Osteoblast (primary cell): ENCODE data around the gene ANK3. TPM values are rescaled to one million over a fixed set of nuclear protein-coding genes. Genes with fewer than 3 reads are reported as not detected.
A peak's percentile ranks its signal among the peaks of the same experiment; 100 is the strongest.

ENCODE experiments used
- DNase-seq: peaks from one replicate; pipeline ENCODE4 v3.0.0; 2011; ENCODE audit warnings: low spot score, mixed read lengths; ENCODE audit not compliant: insufficient read length; ENCODE audit errors: missing footprints
- H2AFZ ChIP-seq: 2 replicates; pipeline ENCODE4 v1.6.0; 2011; ENCODE audit warnings: mild to moderate bottlenecking, low read length
- H3K27ac ChIP-seq: 2 replicates; pipeline ENCODE4 v1.5.1; 2011; ENCODE audit warnings: mild to moderate bottlenecking, low read depth, low read length, moderate library complexity
- H3K27me3 ChIP-seq: 2 replicates; pipeline ENCODE4 v1.6.0; 2012; ENCODE audit warnings: mild to moderate bottlenecking, control low read depth, inconsistent platforms, low read length, moderate library complexity; ENCODE audit not compliant: insufficient read depth
- H3K36me3 ChIP-seq: 2 replicates; pipeline ENCODE4 v1.5.1; 2011; ENCODE audit warnings: mild to moderate bottlenecking, low read length, control low read depth, moderate library complexity; ENCODE audit not compliant: insufficient read depth
- H3K4me1 ChIP-seq: 2 replicates; pipeline ENCODE4 v1.5.1; 2011; ENCODE audit warnings: mild to moderate bottlenecking, low read length, control low read depth, moderate library complexity; ENCODE audit not compliant: insufficient read depth
- H3K4me2 ChIP-seq: 2 replicates; pipeline ENCODE4 v1.6.0; 2011; ENCODE audit warnings: mild to moderate bottlenecking, low read length; ENCODE audit not compliant: insufficient read depth
- H3K4me3 ChIP-seq: fragments of 200-600 bp; sonication (generic); 3 replicates; pipeline ENCODE4 v1.5.1; 2012; ENCODE audit warnings: mild to moderate bottlenecking, low read length, inconsistent platforms; ENCODE audit not compliant: insufficient read depth
- H3K79me2 ChIP-seq: 2 replicates; pipeline ENCODE4 v1.6.0; 2012; ENCODE audit warnings: mild to moderate bottlenecking, low read length, control low read depth, inconsistent platforms; ENCODE audit not compliant: insufficient read depth
- H3K9me3 ChIP-seq: 2 replicates; pipeline ENCODE4 v1.5.1; 2011; ENCODE audit warnings: low read depth, low read length, control low read depth
- H4K20me1 ChIP-seq: 2 replicates; pipeline ENCODE4 v1.6.0; 2012; ENCODE audit warnings: mild to moderate bottlenecking, low read length, control low read depth; ENCODE audit not compliant: insufficient read depth
- CTCF ChIP-seq: IDR thresholded peaks from 2 replicates; pipeline ENCODE4 v1.5.1; 2011; ENCODE audit warnings: mild to moderate bottlenecking, low read depth, low read length, moderate library complexity; ENCODE audit errors: extremely low read depth
- total RNA-seq: library from RNA; depleted of rRNA; stranded (reverse); fragments of >200 nt; gene quantifications from 2 replicates; pipeline ENCODE4 v1.2.3, GENCODE V29; 2012

ANK3 gene
- total RNA-seq, 1 donor, result 44.5 TPM

- Histone ChIP-seq H3K9me3 (no peaks in the 10 kb centered on the region), H3K4me1 (peaks cover 23% of the 10 kb centered on the region), H3K4me2 (peak overlapping the region; percentile 65), H2AFZ (peak overlapping the region; percentile 70), H3K4me3 (no peak overlapping the region), H3K27me3 (no peaks in the 10 kb centered on the region), H3K36me3 (no peaks in the 10 kb centered on the region), H3K79me2 (no peaks in the 10 kb centered on the region), H3K27ac (no peak overlapping the region), H4K20me1 (no peaks in the 10 kb centered on the region)
- peak; percentile 6 for DNase-seq
- no peak for TF ChIP-seq CTCF
Measured at GRCh38 chr10:60238759-60239100, 150.9 kb downstream of the ANK3 start.

GRCh38 chr10:60237977-60238758 is 151.5 kb downstream of the ANK3 start:
- Histone ChIP-seq H3K9me3 (no peaks in the 10 kb centered on the region), H3K4me3 (peak overlapping the region; percentile 65), H3K27ac (peak overlapping the region; percentile 69), H2AFZ (peak overlapping the region; percentile 70), H3K36me3 (no peaks in the 10 kb centered on the region), H3K4me2 (peak overlapping the region; percentile 65), H3K79me2 (no peaks in the 10 kb centered on the region), H3K4me1 (peaks cover 23% of the 10 kb centered on the region), H3K27me3 (no peaks in the 10 kb centered on the region), H4K20me1 (no peaks in the 10 kb centered on the region)
- TF ChIP-seq CTCF, result peak; percentile 49
- peak; percentile 91 for DNase-seq

- no peak for TF ChIP-seq CTCF
- H3K4me2 ChIP-seq, result peak overlapping the region; percentile 6
- peaks cover 23% of the 10 kb centered on the region for H3K4me1 ChIP-seq
- DNase-seq, result peak; percentile 32
- peak overlapping the region; percentile 69 for H3K27ac ChIP-seq
- no peaks in the 10 kb centered on the region for H3K9me3 ChIP-seq
- H2AFZ ChIP-seq, result peak overlapping the region; percentile 32
- H3K4me3 ChIP-seq, result no peak overlapping the region
- H3K79me2 ChIP-seq, result no peaks in the 10 kb centered on the region
- no peaks in the 10 kb centered on the region for H3K36me3 ChIP-seq
- no peaks in the 10 kb centered on the region for H4K20me1 ChIP-seq
- no peaks in the 10 kb centered on the region for H3K27me3 ChIP-seq
Measured at GRCh38 chr10:60236869-60237524, 152.7 kb downstream of the ANK3 start.

GRCh38 chr10:60235001-60235400 is 154.7 kb downstream of the ANK3 start:
- no peaks in the 10 kb centered on the region for H3K27me3 ChIP-seq
- H3K9me3 ChIP-seq, result no peaks in the 10 kb centered on the region
- H4K20me1 ChIP-seq, result no peaks in the 10 kb centered on the region
- DNase-seq, result no peak
- no peaks in the 10 kb centered on the region for H3K79me2 ChIP-seq
- no peak for TF ChIP-seq CTCF
- H3K4me3 ChIP-seq, result no peak overlapping the region
- no peak overlapping the region for H3K27ac ChIP-seq
- peaks cover 33% of the 10 kb centered on the region for H3K4me1 ChIP-seq
- H2AFZ ChIP-seq, result no peak overlapping the region
- no peak overlapping the region for H3K4me2 ChIP-seq
- no peaks in the 10 kb centered on the region for H3K36me3 ChIP-seq
